OCI-LY7 (cell line): ENCODE measurements around the gene CTDSPL.

Source experiments
- CTCF ChIP-seq: fragments of 200-600 bp; sonication (generic); conservative IDR thresholded peaks from 2 replicates; pipeline ENCODE4 v1.5.1; 2014; ENCODE audit warnings: mild to moderate bottlenecking, antibody characterized with exemption, low read length, moderate library complexity, mixed read lengths
- EZH2phosphoT487 ChIP-seq: fragments of 200-600 bp; sonication (generic); IDR thresholded peaks from 2 replicates; pipeline ENCODE4 v1.6.1; 2018; ENCODE audit warnings: low read depth, borderline replicate concordance, mild to moderate bottlenecking, mixed run types, antibody characterized with exemption, low read length, moderate library complexity, mixed read lengths

GRCh38 chr3:37887824-37888223 is 26.1 kb downstream of the CTDSPL start:
- TF ChIP-seq CTCF (no peak), EZH2phosphoT487 (no peak)
